Breast epithelium (tissue), 3 donors: ENCODE data around the gene KLB.

Source experiments
- CTCF ChIP-seq, 3 donors: fragments of 450-650 bp; IDR thresholded peaks; one replicate each; pipeline ENCODE4 v1.5.1; 2016 to 2017; ENCODE audit warnings: antibody characterized with exemption in 3 of 3, mild to moderate bottlenecking in 3 of 3, moderate library complexity in 3 of 3
- POLR2AphosphoS5 ChIP-seq, 3 donors: sonication (generic); formaldehyde crosslinking; IDR thresholded peaks; one replicate each; pipeline ENCODE4 v1.6.1; 2017; ENCODE audit warnings: antibody characterized with exemption in 3 of 3

GRCh38 chr4:39498727-39499020, 91.9 kb downstream of the KLB start:
- no peak for TF ChIP-seq CTCF (IDR thresholded peaks at IDR 0.05)
- TF ChIP-seq POLR2AphosphoS5 (IDR thresholded peaks at IDR 0.05) = no peak
